OCI-LY1 (cell line): ENCODE measurements around the gene RPA1.
A peak's percentile ranks its signal among the peaks of the same experiment; 100 is the strongest.

ENCODE experiments used
- EZH2 ChIP-seq: fragments of 200-600 bp; sonication (generic), shearing (Covaris generic); IDR thresholded peaks from 2 replicates; pipeline ENCODE4 v1.8.0; 2017; ENCODE audit warnings: borderline replicate concordance, mixed run types, mild to moderate bottlenecking, antibody characterized with exemption, low read length, moderate library complexity, mixed read lengths
- TF ChIP-seq, protein P1 (sequence below): fragments of 200-600 bp; sonication (generic), shearing (Covaris generic); IDR thresholded peaks from 2 replicates; pipeline ENCODE4 v1.5.1; 2017; ENCODE audit warnings: mild to moderate bottlenecking, antibody characterized with exemption, low read length, moderate library complexity, mixed read lengths

GRCh38 chr17:1783834-1784611 is 45.8 kb upstream of the RPA1 start:
- TF ChIP-seq, protein P1, sequence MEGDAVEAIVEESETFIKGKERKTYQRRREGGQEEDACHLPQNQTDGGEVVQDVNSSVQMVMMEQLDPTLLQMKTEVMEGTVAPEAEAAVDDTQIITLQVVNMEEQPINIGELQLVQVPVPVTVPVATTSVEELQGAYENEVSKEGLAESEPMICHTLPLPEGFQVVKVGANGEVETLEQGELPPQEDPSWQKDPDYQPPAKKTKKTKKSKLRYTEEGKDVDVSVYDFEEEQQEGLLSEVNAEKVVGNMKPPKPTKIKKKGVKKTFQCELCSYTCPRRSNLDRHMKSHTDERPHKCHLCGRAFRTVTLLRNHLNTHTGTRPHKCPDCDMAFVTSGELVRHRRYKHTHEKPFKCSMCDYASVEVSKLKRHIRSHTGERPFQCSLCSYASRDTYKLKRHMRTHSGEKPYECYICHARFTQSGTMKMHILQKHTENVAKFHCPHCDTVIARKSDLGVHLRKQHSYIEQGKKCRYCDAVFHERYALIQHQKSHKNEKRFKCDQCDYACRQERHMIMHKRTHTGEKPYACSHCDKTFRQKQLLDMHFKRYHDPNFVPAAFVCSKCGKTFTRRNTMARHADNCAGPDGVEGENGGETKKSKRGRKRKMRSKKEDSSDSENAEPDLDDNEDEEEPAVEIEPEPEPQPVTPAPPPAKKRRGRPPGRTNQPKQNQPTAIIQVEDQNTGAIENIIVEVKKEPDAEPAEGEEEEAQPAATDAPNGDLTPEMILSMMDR, result peak; percentile 68
- TF ChIP-seq EZH2, result no peak
